ENCODE measurements around the gene ARHGAP15.

DNA sequence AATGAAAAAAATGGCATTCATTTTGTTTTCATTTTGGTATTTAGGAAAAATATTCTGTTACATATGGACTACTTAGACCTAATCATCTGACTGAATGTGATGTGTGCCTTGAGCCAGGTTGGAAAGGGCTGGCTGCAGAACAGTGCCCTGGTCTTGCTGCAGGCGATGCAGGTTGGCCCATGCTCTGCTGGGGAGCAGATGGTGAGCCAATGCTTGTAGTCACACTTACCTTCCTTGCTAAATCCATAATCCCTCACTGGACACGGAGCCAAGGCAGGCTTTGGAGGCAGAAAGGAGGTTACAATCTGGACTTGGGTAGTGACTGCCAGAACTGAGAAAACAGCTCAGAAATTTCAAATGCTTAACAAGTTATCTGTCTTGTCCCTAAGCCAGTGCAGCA is 228.7 kb downstream of the ARHGAP15 start:
- TF ChIP-seq POLR2AphosphoS5 (IDR thresholded peaks at IDR 0.05; ENCODE audit: borderline replicate concordance, low read depth, low read length) (no peak), EZH2 (IDR thresholded peaks at IDR 0.05) (no peak)
